HG03095 (cell line): ENCODE measurements around the gene CLSTN2.

Experiments
- ATAC-seq: cut with Tn5 transposase; IDR thresholded peaks from one replicate; pipeline ENCODE4 v1.9.1; 2021; ENCODE audit warnings: moderate library complexity; ENCODE audit not compliant: unreplicated experiment

The CLSTN2 gene

DNA sequence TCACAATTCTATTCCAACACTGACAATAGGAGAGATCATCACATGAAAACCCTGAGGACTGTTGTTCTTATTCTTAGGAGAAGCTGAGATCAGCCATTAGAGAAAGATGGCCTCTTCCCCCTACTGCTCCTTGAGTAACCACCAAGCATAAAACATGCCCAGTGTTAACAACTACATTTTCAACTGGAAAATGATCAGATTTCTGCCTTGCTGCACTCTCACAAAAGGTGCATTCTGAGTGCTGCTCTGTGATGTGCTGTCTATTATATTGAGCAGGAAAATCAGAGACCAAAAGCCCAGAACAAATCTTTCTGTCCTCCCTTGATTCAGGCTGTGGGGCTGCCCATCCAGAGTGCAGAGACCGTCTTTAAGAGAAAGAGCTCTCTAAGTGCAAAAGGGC, 438.2 kb downstream of the CLSTN2 start:
- no peak for ATAC-seq

GRCh38 chr3:140375002-140375401, 440.0 kb downstream of the CLSTN2 start:
- no peak for ATAC-seq

GRCh38 chr3:140376136-140376889, 441.3 kb downstream of the CLSTN2 start:
- no peak for ATAC-seq

DNA sequence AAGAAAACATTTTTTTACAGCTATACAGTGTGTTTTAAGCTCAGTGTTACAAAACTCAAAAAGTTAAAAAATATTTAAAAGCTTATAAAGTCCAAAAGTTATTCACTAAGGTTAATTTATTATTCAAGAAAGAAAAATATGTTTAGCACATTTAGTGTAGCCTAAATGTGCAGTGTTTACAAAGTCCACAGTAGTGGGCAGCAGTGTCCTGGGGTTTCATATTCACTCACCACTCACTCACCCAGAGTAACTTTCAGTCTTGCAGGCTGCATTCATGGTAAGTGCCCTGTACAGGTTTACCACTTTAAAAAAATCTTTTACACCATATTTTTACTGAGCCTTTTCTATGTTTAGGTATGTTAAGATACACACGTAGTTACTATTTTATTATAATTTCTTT, 442.7 kb downstream of the CLSTN2 start:
- no peak for ATAC-seq

GRCh38 chr3:140378571-140379340, 443.8 kb downstream of the CLSTN2 start:
- no peak for ATAC-seq

DNA sequence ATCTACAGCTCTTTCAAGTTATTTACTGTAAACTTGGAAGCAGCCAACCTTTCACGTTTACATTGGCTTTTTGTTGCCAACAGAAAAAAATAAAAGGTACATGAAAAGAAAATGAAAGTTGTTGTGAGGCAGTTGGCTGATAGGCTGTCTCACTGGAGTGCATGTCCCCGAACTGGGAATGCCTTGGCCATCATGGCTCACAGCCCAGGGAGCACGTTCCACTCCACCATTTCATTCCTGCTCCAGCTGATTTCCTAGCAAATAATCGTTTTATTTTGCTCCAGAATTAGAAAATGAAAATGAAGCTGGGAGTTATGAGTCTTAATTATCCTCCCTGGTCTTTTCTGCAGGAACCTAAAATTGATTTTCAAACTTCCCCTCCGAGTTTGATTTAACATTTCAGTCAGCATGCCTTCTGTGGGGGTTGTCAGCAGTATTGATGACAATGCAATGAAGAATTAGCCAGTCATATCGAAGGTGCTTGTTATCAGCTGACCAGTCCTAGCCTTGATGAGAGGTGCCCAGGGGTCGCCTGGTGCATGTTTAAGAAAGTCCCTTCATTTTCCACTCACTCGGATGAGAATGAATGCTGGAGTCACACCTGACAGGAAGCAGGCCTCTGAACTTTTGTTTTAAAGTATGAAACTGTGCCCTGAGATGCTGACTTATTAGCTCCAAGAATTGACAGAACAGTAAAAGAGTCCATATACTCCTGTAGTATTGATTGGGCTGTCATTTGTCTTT, 449.2 kb downstream of the CLSTN2 start:
- no peak for ATAC-seq

- ATAC-seq, result no peak
Observed at GRCh38 chr3:140384876-140385275, 449.9 kb downstream of the CLSTN2 start.

GRCh38 chr3:140386357-140387100, 451.5 kb downstream of the CLSTN2 start:
- ATAC-seq, result no peak

GRCh38 chr3:140387244-140387643, 452.3 kb downstream of the CLSTN2 start:
- ATAC-seq, result no peak

DNA sequence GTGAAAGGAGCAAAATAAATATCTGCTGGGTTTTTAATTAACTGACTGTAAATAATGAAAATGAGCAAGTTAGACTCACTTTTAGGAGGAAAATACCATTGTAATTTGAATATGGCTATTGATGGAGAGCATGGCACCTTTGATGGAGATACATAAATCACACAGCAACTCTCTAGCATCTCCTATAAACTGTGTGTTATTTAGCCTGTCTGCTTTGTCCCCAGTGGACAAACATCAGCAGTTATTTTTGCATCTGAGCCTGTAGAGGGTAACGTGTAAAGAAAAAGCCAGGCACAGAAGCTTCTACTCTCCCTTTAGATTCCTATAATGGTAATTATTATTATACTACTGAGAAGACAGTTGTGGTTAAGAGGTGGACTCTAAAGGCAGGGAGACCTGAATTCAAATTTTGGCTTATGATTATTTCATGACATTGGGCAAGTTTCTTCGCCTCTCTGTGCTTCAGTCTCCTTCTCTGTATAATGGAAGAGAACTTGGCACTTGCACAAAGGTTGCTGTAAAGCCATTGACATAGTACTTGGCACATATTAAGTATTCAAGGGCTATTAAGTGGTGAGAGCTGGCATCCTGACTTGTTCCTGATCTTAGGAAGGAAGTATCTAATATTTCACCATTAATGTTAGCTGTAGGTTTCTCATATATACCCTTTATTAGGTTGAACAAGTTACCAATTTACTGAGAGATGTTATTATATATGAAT, 453.4 kb downstream of the CLSTN2 start:
- ATAC-seq, result no peak

DNA sequence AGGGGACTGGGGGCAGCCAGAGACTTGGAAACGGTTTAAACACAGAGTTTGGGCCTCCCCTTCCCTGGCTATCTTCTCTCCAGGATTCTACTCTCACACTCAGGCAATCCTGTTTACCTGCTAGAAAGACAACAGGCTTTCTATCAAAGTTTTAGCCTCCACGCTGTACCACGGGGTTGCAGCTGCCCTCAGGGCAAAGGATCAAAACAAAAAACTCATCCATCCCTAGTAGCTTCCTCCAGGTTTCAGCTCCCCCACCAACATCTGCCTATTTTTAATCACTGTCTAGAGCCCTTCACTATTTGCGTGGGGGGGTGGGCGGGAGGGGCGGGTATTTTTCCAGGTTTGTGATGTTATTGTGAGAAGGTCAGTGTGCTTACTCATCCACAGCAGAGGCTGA, 456.1 kb downstream of the CLSTN2 start:
- no peak for ATAC-seq

- no peak for ATAC-seq
Observed at GRCh38 chr3:140394488-140395133, 459.6 kb downstream of the CLSTN2 start.

- no peak for ATAC-seq
Observed at GRCh38 chr3:140395134-140396075, 460.4 kb downstream of the CLSTN2 start.

DNA sequence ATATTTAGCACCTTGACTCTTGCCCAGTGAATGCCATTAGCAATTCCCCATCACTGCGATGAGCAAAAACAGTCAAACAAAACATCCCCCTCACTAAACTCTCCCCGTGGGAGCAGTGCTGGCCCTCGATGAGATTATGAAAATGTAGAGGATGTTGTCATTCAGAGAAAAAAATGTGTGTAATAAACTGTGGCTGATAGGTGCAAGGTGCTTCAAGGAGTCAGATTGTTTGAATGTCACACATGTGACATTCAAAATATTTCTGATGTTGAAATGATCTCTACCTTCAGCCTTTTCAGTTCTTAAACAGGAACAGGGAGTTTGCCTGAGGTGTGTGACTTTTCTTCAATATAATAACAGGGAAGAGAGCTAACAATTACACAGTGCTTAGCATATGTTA, 461.1 kb downstream of the CLSTN2 start:
- ATAC-seq, result no peak

GRCh38 chr3:140397847-140398246, 462.9 kb downstream of the CLSTN2 start:
- no peak for ATAC-seq

DNA sequence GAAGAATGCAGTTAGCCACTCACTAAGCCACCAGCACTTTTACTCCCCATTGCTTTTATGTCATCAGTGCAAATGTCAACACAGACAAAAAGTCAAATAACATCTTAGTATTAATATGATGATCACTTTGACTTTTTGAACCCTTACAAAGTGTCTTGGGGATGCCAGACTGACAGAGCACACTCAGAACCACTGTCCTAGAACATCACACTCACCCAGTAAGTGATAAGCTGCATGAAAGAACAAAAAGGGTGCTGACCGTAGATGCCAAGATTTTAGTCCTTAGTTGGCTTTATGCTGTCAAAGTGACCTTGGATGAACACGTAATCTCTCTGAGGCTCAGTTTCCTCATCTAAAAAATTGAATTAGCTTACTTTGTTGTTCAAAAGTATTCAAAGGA, 463.4 kb downstream of the CLSTN2 start:
- ATAC-seq, result no peak

DNA sequence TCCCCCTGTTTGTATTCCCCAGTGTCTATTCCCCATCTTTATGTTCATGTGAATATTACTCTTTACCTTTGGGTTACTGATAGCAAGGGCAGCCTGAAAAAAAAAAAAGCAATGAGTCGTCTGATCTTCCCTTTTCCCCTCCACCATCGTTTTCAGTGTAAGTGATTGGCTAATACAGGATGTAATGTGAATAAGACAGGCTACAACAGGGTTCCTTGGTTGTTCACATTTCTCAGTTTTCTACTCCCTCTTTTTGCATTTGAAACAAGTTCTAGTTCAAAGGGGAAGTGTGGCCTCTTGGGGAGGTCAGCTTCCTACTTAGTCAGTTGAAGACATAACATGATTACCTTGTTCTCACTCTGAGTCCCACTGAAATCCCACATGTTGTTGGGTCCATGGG, 464.9 kb downstream of the CLSTN2 start:
- no peak for ATAC-seq

- no peak for ATAC-seq
Observed at GRCh38 chr3:140403079-140403478, 468.1 kb downstream of the CLSTN2 start.

DNA sequence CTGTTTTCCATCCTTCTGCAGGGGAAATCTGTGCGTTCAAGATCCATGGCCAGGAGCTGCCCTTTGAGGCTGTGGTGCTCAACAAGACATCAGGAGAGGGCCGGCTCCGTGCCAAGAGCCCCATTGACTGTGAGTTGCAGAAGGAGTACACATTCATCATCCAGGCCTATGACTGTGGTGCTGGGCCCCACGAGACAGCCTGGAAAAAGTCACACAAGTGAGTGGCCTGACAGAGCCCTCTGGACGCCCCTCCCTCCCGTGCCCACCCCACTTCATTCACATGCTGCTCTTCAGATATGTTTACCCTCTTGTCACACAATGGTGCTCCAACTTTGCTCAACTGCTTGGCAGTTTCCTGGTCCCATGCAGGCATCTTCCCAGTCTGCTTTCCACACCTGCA, 468.6 kb downstream of the CLSTN2 start:
- ATAC-seq, result no peak
